Stimulated activated CD8-positive, alpha-beta memory T cell treated with anti-CD3 and anti-CD28 coated beads, Interleukin-7, amount 100 ng/mL, for 48 hours (primary cell): ENCODE measurements around the gene LHPP.

ENCODE experiments used
- DNase-seq, 2 donors: peaks; one replicate each; pipeline ENCODE4 v3.0.0-alpha.2; 2020; ENCODE audit warnings: low read depth in 1 of 2; ENCODE audit errors: extremely low read depth in 1 of 2

The LHPP gene

DNA sequence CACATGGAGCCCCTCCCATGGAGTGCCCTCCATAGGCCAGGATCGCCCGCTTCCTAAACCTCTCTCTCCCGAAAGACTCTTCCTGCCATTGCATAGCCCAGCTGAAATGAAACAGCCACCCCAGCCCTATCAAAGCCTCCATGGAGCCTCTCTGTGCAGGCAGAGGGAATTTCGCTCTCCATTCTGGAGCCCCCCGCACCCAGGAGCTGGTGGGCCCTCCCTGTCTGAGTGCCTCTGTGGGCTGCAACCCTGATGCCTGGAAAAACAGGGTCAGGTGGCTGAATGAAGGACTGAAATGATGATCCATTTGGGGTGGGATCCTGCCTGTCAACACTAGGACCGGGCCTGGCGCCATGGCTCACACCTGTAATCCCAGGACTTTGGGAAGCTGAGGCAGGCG is 176.1 kb downstream of the LHPP start:
- DNase-seq = no peak

DNA sequence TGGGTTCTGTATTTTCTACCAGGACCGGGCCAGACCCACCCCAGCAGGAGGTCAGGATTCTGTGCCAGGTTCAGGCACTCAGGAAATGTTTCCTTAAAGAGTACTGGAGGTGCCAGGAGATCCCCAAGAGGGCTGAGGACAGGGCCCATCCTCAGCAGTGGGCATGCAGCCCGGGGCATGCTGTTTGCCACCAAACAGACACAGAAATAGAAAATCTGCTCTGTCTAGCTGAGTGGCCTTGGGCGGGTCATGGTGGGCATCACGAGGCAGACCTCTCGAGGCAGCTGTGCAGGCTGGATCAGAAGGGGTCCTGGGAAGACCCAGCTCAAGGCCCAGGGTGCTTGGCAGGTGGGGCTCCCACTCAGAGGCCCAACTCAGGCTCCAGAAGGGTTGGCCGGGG is 177.6 kb downstream of the LHPP start:
- no peak for DNase-seq

DNA sequence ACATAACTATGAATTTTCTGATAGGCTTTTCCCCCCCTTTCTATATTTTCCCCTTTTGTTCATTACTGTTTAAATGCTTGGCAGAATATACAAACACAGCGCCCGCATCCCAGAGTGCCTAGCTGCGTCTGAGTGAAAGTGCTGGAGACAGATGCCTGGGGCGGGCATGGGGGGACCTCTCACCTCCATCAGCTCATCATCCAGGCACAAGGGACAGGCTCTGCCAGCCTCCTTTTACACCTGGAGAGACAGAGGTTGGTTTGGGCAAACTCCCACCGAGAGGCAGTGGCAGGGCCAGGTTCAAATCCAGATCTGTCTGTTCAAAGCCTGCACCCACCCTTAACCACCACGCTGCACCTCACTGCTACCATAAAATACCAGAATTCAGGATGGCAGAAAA is 178.0 kb downstream of the LHPP start:
- DNase-seq = no peak

DNA sequence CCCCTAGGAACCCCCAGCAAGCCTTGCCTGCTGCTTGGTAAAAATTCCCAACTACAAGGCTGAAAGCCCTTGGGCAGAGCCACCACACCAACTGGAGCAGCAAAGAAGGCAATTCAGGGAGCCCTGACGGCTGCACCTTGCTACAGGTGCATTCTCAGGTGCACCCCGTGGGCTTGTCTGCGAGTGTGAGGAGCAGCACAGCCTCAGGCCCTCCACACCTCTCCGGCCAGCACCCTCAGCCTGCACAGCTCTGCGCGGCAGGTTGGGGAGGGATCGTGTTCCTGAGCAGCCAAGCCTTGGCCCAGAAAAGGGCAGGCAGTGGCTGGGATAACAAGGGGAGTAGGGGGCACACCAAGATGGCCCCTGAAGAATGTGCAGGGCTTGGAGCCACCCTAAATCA is 178.4 kb downstream of the LHPP start:
- no peak for DNase-seq

DNA sequence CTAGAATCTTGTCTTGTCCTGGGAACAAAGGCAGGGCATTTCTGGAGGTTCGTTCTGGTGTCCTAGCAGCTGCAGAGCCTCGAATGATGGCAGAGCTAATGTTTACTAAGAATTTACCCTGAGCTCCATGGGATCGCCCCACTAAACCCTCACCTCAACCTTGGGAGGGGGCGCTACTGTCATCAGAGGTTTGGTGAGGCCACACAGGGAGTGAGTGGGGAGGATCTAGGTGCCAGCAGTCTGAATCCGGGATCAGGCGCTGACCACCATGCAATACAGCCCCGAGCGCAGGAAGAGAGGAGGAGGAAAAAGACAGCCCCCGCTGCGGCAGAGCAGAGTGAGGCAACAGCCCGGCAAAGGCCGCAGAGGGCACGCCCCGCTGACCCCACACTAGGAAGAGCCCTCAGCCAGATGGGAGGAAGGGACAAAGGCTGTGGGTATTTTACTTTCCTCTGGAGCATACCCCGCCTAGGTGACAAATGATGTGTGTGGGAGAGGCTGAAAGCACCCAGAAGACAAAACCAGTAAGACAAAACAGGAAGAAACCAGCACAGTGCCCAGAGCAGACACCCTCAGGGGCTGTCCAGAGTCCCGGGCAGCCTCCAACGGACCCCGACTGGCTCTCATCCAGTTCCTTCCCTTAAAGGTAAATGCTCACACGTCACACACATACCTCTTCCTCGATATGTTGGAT is 179.1 kb downstream of the LHPP start:
- DNase-seq = no peak

DNA sequence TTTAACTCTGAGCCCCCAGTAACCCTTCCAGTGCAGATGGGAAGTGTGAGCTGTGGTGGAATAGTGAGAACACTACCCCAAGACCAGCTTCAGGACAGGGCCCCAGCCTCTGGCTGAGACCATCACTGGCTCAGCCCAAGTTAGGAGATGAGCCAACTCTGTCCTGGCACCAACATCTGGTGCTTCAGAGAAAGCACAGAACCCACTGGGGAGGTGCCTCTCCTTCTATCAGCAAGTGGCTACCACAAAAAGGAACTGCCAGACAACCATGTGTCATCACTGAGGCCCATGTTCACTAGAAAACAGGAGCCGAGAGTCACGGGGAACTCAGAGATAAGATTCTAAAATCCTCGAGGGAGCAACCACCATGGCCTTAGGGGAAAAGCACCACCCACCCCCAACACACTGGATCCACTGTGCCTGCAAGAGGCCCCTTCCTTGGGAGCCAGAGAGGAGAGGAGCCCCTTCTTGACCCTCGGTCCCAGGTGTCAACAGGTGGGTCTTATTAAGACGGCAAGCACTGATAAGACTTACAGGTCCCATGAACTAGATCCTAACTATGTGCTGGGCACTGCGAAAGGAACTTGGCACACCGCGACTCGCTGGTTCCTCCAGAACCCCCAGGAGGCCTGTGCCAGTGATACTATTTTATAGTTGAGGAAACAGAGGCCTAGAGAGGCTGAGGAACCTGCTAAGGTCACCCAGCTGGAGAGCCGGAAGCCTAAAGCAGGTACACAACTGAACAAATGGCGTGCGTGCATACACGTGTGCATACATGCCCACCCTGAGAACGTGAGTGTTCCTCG is 179.9 kb downstream of the LHPP start:
- peak in 1 of 2 donors; percentile 46 for DNase-seq

DNA sequence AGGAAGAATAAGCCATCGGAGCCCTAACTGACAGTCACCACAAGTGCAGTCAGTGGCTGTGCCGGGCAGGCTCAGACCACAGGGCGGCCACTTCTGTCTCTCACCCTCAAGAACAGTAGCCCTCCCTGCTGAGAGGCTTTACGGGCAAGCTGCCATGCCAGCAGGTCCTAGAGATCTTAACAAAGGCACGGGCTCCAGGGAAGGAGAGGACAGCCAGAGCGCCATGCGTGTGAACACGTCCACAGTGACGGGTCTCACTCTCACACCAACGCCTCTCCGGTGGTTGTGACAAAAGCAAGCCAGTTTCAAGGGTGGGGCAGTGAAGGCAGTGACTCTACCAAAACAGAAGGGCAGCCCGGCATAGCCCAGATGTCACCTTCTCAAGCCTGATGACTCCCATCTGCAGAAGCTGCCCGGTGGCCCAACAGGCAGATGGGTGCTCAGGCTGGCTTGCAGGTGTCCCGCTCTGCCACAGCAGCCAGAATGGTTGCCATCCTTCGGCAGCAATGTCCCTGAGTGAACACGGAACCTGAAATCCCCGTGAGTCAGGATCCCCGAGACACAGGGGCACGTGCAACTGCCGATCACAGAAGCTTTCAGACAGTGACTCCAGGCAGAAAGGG is 180.6 kb downstream of the LHPP start:
- DNase-seq = no peak

DNA sequence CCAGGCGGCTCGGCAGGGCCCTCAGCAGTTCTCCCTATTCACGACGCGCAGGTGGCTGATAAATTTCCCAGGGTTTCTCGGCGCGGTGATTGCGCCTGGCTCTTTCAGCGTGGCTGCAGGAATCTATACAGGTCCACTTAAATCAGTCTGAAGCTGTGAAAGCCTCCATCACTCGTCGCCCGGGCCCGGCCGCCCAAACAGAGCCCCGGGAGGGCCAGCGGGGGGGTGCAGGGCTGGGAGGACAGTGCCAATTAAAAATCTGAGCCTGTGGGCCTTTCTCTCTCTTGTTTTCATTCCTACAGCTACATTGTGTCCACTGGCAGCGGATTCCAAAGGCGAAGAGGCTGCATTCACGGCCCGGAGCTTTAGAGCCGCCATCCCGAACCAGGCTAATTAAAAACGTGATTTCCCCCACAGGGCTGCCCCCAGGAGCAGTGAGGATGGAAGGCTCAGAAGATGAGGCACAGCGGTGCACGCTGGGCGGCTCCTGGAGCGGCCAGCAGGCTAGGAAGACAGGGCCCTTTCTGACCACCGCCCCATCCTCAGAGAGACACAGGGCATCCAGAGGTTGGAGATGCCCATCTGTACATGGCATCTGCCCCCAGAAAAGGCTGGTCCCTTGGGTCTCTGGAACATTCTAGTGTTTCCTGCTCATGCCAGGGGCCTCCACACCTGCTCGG is 181.8 kb downstream of the LHPP start:
- no peak for DNase-seq

DNA sequence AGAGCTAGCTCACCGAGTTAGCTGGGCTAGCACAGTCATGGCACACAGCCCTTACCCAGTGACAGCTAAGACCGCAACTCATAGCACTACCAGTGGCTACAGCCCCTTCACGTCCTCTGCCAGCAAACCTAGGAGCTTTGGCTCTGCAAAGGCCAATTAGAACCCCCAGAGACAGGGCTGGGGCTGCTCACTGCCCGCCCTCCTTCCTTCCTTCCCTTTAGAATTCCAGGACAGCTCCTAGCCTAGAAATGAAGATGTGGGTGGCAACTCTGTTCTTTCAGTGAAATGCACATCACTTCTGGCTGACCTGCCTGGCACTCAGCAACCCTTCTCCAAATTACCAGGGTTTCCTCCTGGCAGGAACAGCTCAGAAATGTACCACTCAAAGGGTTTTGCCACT is 182.6 kb downstream of the LHPP start:
- DNase-seq = no peak

DNA sequence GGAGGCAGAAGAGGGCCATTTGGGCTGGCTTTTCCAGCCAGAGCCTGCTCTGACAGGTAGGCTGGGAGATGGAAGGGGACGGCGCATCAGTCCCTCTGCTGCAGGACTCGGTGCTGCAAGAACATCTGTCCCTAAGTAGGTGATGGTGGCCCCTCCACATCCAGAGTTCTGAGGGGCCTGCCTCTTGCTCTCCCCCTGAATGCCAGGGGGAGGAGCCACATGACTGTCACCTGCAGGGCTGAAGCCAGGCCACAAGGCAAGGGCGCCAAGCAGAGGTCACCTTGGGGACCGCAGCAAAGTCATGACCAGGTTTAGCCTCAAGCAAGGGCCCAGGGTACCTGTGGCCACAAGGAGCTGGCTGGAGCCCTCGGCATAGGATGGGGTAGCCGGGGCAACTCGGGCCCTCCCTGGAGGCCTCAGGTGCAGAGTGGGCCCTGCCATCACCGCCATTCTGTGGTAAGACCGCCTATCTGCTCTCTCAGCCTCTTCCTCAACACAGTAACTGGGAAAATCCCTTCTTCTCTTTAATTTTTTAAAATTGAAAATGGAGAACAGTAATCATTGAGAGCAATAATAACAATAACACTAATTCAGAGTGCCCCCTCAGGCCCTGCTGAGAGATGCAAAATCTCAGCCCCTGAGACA is 183.3 kb downstream of the LHPP start:
- DNase-seq = no peak

DNA sequence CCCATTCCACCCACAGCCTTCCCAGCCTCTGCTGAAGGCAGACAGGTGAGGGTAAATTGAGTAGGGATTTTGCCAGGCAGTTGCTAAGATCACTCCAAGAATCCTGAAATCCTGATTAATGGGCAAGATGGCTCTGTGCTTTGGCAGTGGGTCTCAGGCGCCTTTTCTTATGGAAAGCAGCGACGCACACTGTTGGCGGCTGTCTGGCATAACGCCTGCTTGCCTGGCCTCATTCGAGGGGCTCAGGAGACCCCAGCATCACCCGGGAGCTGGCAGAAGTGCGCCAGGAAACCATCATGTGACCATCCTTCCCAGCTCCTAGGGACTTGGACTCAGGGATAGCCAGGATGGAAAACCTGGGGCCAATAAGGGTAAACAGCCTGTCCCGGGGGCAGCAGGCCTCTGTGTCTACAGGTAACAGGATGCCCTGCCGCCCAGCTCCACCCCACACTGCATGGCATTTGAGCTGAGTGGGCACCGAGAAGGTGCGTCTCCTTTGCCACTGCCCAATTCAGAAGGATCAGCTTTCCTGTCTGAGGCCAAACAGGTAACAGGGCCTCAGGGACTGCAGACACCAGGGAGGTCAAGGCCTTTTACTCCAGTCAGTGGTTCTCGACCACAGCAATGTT is 184.0 kb downstream of the LHPP start:
- no peak for DNase-seq

DNA sequence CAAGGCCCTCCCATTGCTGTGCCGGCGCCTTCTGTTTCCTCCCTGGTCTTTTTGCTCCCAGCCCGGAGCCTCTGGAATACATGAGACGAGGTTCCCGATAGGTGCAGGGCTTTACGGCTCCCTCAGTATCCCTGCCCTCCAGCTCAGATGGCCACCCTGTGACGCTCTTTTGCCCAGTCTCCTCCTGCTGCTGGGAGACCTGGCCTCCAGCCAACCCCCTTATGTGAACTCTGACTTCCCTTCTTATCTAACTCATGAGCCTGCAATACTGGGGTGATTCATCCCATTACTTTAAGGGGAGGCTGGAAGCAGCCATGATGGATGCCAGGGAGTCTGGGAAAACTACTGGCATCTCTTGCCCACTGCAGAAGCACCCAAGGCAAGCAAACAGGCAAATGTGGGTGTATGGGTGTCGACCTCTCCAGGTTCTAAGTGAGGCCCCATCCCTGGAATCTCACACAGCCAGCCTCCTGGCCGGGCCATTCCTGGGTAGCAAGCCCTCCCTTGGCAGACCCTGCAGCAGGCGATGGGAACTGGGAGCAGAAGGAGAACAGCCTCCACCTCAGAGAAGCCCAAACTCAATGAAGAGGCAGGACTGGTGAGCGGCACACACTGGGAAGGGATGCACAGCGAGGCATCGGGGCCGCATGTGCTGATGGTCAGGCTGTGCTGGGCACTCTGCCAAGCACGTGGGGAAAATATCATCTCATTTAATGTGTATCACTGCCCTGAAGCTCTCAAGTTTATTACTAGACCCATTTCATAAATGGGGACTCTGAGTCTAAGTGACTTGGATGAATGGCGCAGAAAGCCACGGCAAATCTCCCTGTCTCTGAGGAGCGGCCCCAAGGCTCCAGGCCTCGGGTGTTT is 185.1 kb downstream of the LHPP start:
- DNase-seq = no peak

DNA sequence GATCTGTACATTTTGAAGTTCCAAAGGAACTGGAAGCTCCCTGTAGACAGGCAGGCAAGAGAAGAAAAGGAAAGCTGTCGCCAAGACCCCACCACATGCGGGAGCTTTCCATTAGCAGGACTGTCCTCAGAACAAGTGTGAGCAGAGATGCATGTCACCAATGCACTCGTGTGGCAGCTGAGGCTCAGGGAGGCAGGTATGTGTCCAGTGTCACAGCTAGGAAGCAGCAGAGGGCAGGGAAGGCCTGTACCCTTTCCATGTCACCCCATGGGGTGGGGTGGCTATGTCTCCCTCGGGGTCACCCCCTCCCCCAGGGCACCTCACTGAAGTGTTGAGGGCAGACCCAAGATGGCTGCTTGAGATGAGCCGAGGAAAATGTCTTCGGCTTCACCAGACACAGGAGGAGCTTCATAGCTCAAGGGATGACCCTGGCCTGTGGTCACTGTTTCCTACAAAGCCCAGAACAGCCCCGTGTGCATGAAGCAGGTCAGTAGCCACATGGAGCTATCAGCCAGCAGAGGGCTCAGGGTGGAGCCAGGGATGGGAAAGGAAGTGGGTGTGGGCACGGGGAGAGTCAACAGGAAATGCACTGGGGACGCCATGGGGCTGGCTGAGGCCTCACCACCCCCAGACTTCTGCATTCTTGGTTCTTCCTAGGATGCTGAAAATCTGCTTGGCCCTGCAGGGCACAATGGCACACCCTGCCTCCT is 186.0 kb downstream of the LHPP start:
- peak; percentile 46 to 52 for DNase-seq

DNA sequence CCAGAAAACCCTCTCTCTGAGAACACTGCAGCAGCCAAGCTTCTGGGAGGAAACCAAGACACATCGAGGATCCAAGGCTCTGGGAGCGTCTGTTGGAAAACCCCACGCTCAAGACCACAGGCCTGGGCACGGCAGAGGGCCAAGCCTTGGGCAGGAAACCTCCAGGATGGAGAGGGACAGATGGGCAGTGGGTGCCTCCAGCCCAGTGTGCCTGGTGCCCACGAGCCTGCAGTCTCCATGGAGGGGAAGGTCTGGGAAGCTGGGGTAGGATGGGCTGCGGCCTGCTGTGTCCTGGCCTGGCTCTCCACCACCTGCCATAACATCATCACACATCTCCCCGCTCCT is 186.5 kb downstream of the LHPP start:
- DNase-seq = no peak

DNA sequence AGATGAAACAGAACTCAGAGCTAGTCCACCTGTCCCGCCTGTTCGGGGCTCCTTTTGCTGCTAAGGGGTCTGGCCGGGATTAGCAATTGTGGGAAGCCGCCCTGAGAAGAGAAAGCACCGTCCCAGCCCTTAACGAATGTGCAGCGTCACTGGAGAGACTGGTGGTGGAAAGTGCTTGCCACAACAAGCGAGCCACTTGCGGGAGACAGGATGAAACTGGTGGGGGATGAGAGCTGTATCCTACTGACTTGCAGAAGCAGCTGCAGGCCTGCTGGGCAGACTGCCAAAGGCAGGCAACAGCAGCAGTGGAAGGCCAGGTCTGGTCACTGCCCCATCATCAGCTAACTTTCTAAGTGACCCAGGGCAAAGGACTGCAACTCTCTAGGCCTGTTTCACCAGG is 187.1 kb downstream of the LHPP start:
- peak; percentile 46 to 56 for DNase-seq

DNA sequence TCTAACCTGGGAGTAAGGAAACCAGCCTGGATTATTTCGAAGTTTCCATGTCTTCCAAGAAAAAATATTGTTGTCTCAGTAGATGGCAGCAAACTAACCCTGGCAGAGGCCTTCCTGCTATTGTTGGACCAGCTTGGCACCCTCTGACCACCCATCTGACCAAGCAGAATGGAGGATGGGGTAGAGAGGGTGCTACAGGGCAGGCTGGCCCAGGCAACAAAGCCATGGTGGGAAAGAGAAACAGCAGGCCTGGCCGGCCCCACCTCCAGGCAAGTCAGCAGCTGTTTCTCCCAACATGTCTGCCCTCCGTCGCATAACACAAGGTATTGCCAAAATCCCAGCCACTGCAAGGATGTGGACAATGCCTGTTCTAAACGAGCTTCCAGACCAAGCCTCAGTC is 187.6 kb downstream of the LHPP start:
- DNase-seq = no peak

DNA sequence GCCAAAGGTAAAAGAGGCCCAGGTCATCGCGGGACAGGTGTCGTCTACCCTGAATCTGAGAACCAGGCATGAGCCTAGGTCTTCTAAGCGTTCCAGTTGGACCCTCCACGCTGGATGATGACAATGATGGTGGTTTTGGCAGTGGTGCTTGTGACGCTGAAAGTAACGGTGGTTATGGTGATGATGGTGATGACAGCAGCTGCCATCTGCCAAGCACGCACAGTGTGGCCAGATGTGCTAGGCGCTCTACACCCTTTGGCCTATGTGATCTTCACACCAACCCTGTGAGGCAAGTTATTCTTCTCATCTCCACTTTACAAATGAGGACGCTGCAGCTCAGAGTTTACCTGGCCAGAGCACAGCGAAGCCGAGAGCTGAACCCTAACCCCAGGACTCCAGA is 188.6 kb downstream of the LHPP start:
- no peak for DNase-seq

DNA sequence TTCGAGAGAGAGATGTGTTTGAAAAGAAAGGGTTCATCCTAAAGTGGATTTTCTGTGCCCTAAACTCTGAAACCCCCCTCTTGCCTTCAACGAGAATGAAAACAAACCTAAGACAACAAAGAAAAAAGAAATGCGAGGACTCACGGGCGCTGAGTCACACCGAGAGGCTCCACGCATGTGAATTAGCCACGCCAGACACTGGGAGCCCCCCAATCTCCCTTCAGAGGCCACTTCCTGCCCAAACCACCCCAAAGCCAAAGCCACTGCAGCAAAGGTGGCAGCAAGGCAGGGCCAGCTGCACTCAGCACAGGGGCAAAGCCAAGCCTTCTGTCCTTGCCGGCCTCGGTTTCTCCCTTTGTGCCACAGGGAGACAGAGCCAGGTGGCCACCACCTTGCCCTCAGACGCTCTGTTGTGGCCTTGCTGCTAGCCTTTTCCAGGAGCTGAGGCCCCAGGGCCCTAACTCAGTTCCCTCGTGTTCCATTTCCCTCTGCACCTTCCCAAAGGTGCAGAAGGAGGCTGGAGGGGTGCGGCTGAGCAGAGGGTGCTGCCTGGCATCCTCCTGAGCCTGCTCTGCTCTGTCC is 189.3 kb downstream of the LHPP start:
- peak; percentile 43 to 62 for DNase-seq

DNA sequence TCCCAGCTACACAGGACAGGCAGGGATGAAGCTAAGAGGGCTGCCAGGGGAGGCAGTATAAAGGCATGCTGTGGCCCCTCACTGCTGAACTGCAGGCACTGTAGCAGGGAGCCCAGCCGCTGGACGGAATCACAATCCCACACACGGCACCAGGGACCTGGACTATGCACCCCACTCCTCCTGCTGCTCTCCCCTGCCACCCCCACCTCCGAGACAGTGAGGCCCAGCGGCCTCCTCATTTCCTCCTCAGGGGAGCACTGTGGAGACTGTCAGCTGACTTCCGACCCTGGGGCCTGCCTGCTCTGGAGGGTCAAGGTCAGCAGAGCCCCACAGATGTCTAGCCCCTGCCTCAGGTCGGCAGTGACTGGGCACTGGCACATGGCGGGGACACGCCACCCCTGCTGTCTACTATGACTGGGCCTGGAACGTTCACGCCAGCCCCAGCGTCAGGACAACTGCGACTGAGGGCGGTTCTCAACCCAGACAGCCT is 189.8 kb downstream of the LHPP start:
- no peak for DNase-seq
